ENCODE data around the gene LMO7.

LMO7 gene

DNA sequence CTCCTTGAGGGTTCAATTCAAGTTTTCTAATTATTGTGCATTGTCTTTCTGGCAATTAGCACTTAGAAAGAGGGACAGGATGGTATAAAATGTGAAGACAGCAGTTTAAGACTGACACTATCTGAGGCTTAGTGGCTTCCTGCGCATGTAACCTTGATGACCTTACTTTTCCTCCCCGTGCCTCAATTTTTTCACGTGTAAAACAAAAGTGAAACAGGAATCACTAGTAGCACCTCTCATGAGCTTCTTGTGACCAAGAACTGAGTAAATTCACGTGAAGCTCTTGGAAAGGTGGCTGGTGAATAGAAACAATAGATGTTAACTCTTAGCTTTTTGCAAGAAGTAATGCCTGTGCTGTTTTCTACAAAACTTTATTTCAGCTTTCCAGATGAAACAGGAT lies 233.9 kb downstream of the LMO7 start:
- H3K4me1 ChIP-seq (ENCODE audit: control insufficient read depth in 2 of 2, insufficient read depth in 1 of 2, low read depth in 1 of 2, low read length in 2 of 2), result peaks cover 1 to 3% of the 10 kb centered on the region in 2 donors
- H3K4ac ChIP-seq (ENCODE audit: low read length), result no peak overlapping the region
- no CpG with 5 or more reads among the region's 4 CpGs for WGBS, 2 donors (ENCODE audit: extremely low coverage in 2 of 2, insufficient read length in 2 of 2, insufficient replicate concordance in 1 of 2)
- peak overlapping the region; percentile 93 for H2AFZ ChIP-seq (ENCODE audit: low read length)
- H3K36me3 ChIP-seq (replicated peaks in 1 of 2; ENCODE audit: control insufficient read depth in 2 of 2, insufficient read depth in 2 of 2, low read length in 2 of 2), result no peaks in the 10 kb centered on the region
- H3K79me1 ChIP-seq (ENCODE audit: low read depth, low read length), result no peaks in the 10 kb centered on the region
- H3K23ac ChIP-seq (ENCODE audit: low read depth, low read length, poor library complexity), result no peak overlapping the region
- no peak overlapping the region for H2AK5ac ChIP-seq (ENCODE audit: low read depth, low read length)
- H2BK15ac ChIP-seq (ENCODE audit: low read length), result no peak overlapping the region
- H4K8ac ChIP-seq (ENCODE audit: low read depth, low read length), result no peak overlapping the region
- H2BK120ac ChIP-seq (ENCODE audit: low read depth, low read length), result no peak overlapping the region
- H3K27me3 ChIP-seq (ENCODE audit: control insufficient read depth in 3 of 3, insufficient read depth in 3 of 3, low read depth in 1 of 3, low read length in 3 of 3), result peaks cover 0 to 10% (median 0%) of the 10 kb centered on the region in 3 experiments
- no peak overlapping the region for H2BK5ac ChIP-seq (ENCODE audit: low read length)
- H3K27ac ChIP-seq (replicated peaks; ENCODE audit: low read length), result no peak overlapping the region
- H3K4me3 ChIP-seq (ENCODE audit: low read length in 2 of 2), result no peak overlapping the region
- no peaks in the 10 kb centered on the region for H3K9me3 ChIP-seq (replicated peaks in 1 of 2; ENCODE audit: control insufficient read depth in 2 of 2, insufficient read depth in 1 of 2, low read depth in 1 of 2, low read length in 2 of 2)
- no peak for DNase-seq (ENCODE audit: low spot score)
- no peak overlapping the region for H3K9ac ChIP-seq (ENCODE audit: low read depth, low read length, poor library complexity)
- no peak overlapping the region for H4K91ac ChIP-seq (ENCODE audit: low read depth, low read length, poor library complexity)
- H3K4me2 ChIP-seq (ENCODE audit: insufficient read depth, low read length, poor library complexity, severe bottlenecking), result no peak overlapping the region
- no peak overlapping the region for H2BK12ac ChIP-seq (ENCODE audit: low read length)
- no peak overlapping the region for H3K18ac ChIP-seq (ENCODE audit: low read length)
- no peak overlapping the region for H3K14ac ChIP-seq (ENCODE audit: low read length)

- Histone ChIP-seq H4K91ac (ENCODE audit: low read depth, low read length, poor library complexity) (no peak overlapping the region), H3K9me3 (replicated peaks in 1 of 2; ENCODE audit: control insufficient read depth in 2 of 2, insufficient read depth in 1 of 2, low read depth in 1 of 2, low read length in 2 of 2) (no peaks in the 10 kb centered on the region), H3K4ac (ENCODE audit: low read length) (no peak overlapping the region), H4K8ac (ENCODE audit: low read depth, low read length) (no peak overlapping the region), H3K36me3 (replicated peaks in 1 of 2; ENCODE audit: control insufficient read depth in 2 of 2, insufficient read depth in 2 of 2, low read length in 2 of 2) (no peaks in the 10 kb centered on the region), H2BK15ac (ENCODE audit: low read length) (no peak overlapping the region), H2BK5ac (ENCODE audit: low read length) (no peak overlapping the region), H3K27me3 (ENCODE audit: control insufficient read depth in 3 of 3, insufficient read depth in 3 of 3, low read depth in 1 of 3, low read length in 3 of 3) (peaks cover 0 to 13% (median 0%) of the 10 kb centered on the region in 3 experiments), H3K23ac (ENCODE audit: low read depth, low read length, poor library complexity) (no peak overlapping the region), H3K4me1 (ENCODE audit: control insufficient read depth in 2 of 2, insufficient read depth in 1 of 2, low read depth in 1 of 2, low read length in 2 of 2) (peaks cover 1 to 3% of the 10 kb centered on the region in 2 donors), H3K9ac (ENCODE audit: low read depth, low read length, poor library complexity) (no peak overlapping the region), H3K14ac (ENCODE audit: low read length) (no peak overlapping the region), H3K27ac (replicated peaks; ENCODE audit: low read length) (peak overlapping the region; percentile 39), H3K18ac (ENCODE audit: low read length) (no peak overlapping the region), H2BK12ac (ENCODE audit: low read length) (no peak overlapping the region), H2AK5ac (ENCODE audit: low read depth, low read length) (no peak overlapping the region), H2BK120ac (ENCODE audit: low read depth, low read length) (no peak overlapping the region), H3K4me3 (ENCODE audit: low read length in 2 of 2) (no peak overlapping the region), H3K79me1 (ENCODE audit: low read depth, low read length) (no peaks in the 10 kb centered on the region), H3K4me2 (ENCODE audit: insufficient read depth, low read length, poor library complexity, severe bottlenecking) (no peak overlapping the region), H2AFZ (ENCODE audit: low read length) (peak overlapping the region; percentile 93)
- peak; percentile 20 for DNase-seq (ENCODE audit: low spot score)
- no CpG with 5 or more reads among the region's 14 CpGs for WGBS, 2 donors (ENCODE audit: extremely low coverage in 2 of 2, insufficient read length in 2 of 2, insufficient replicate concordance in 1 of 2)
Observed at GRCh38 chr13:75870397-75870903, 234.3 kb downstream of the LMO7 start.

GRCh38 chr13:75871059-75871458 lies 234.9 kb downstream of the LMO7 start:
- Histone ChIP-seq H3K23ac (ENCODE audit: low read depth, low read length, poor library complexity) (no peak overlapping the region), H3K27me3 (ENCODE audit: control insufficient read depth in 3 of 3, insufficient read depth in 3 of 3, low read depth in 1 of 3, low read length in 3 of 3) (peaks cover 0 to 13% (median 0%) of the 10 kb centered on the region in 3 experiments), H3K14ac (ENCODE audit: low read length) (no peak overlapping the region), H2BK120ac (ENCODE audit: low read depth, low read length) (no peak overlapping the region), H4K8ac (ENCODE audit: low read depth, low read length) (no peak overlapping the region), H3K4me1 (ENCODE audit: control insufficient read depth in 2 of 2, insufficient read depth in 1 of 2, low read depth in 1 of 2, low read length in 2 of 2) (peaks cover 1 to 3% of the 10 kb centered on the region in 2 donors), H3K4me3 (ENCODE audit: low read length in 2 of 2) (no peak overlapping the region), H2AFZ (ENCODE audit: low read length) (peak overlapping the region; percentile 93), H3K4me2 (ENCODE audit: insufficient read depth, low read length, poor library complexity, severe bottlenecking) (no peak overlapping the region), H3K18ac (ENCODE audit: low read length) (no peak overlapping the region), H3K4ac (ENCODE audit: low read length) (no peak overlapping the region), H3K9ac (ENCODE audit: low read depth, low read length, poor library complexity) (no peak overlapping the region), H3K9me3 (replicated peaks in 1 of 2; ENCODE audit: control insufficient read depth in 2 of 2, insufficient read depth in 1 of 2, low read depth in 1 of 2, low read length in 2 of 2) (no peaks in the 10 kb centered on the region), H2BK12ac (ENCODE audit: low read length) (no peak overlapping the region), H2AK5ac (ENCODE audit: low read depth, low read length) (no peak overlapping the region), H4K91ac (ENCODE audit: low read depth, low read length, poor library complexity) (no peak overlapping the region), H3K79me1 (ENCODE audit: low read depth, low read length) (no peaks in the 10 kb centered on the region), H3K27ac (replicated peaks; ENCODE audit: low read length) (no peak overlapping the region), H2BK5ac (ENCODE audit: low read length) (no peak overlapping the region), H3K36me3 (replicated peaks in 1 of 2; ENCODE audit: control insufficient read depth in 2 of 2, insufficient read depth in 2 of 2, low read length in 2 of 2) (no peaks in the 10 kb centered on the region), H2BK15ac (ENCODE audit: low read length) (no peak overlapping the region)
- no peak for DNase-seq (ENCODE audit: low spot score)
- WGBS, 2 donors (ENCODE audit: extremely low coverage in 2 of 2, insufficient read length in 2 of 2, insufficient replicate concordance in 1 of 2), result 100% methylated on average over 1 of the region's 6 CpGs

GRCh38 chr13:75872980-75873379 lies 236.8 kb downstream of the LMO7 start:
- Histone ChIP-seq H2BK5ac (ENCODE audit: low read length) (no peak overlapping the region), H3K9me3 (replicated peaks in 1 of 2; ENCODE audit: control insufficient read depth in 2 of 2, insufficient read depth in 1 of 2, low read depth in 1 of 2, low read length in 2 of 2) (no peaks in the 10 kb centered on the region), H3K23ac (ENCODE audit: low read depth, low read length, poor library complexity) (no peak overlapping the region), H3K18ac (ENCODE audit: low read length) (no peak overlapping the region), H2AK5ac (ENCODE audit: low read depth, low read length) (no peak overlapping the region), H3K79me1 (ENCODE audit: low read depth, low read length) (no peaks in the 10 kb centered on the region), H2BK120ac (ENCODE audit: low read depth, low read length) (no peak overlapping the region), H2BK12ac (ENCODE audit: low read length) (no peak overlapping the region), H3K4me2 (ENCODE audit: insufficient read depth, low read length, poor library complexity, severe bottlenecking) (no peak overlapping the region), H3K14ac (ENCODE audit: low read length) (no peak overlapping the region), H4K91ac (ENCODE audit: low read depth, low read length, poor library complexity) (no peak overlapping the region), H3K4ac (ENCODE audit: low read length) (no peak overlapping the region), H2AFZ (ENCODE audit: low read length) (no peak overlapping the region), H3K36me3 (replicated peaks in 1 of 2; ENCODE audit: control insufficient read depth in 2 of 2, insufficient read depth in 2 of 2, low read length in 2 of 2) (no peaks in the 10 kb centered on the region), H3K9ac (ENCODE audit: low read depth, low read length, poor library complexity) (no peak overlapping the region), H3K27me3 (ENCODE audit: control insufficient read depth in 3 of 3, insufficient read depth in 3 of 3, low read depth in 1 of 3, low read length in 3 of 3) (peaks cover 0 to 18% (median 0%) of the 10 kb centered on the region in 3 experiments), H3K4me1 (ENCODE audit: control insufficient read depth in 2 of 2, insufficient read depth in 1 of 2, low read depth in 1 of 2, low read length in 2 of 2) (peaks cover 7 to 9% of the 10 kb centered on the region in 2 donors), H4K8ac (ENCODE audit: low read depth, low read length) (no peak overlapping the region), H3K4me3 (ENCODE audit: low read length in 2 of 2) (no peak overlapping the region), H3K27ac (replicated peaks; ENCODE audit: low read length) (no peak overlapping the region), H2BK15ac (ENCODE audit: low read length) (no peak overlapping the region)
- no peak for DNase-seq (ENCODE audit: low spot score)
- WGBS, 2 donors (ENCODE audit: extremely low coverage in 2 of 2, insufficient read length in 2 of 2, insufficient replicate concordance in 1 of 2), result no CpG with 5 or more reads among the region's 3 CpGs
